GM21723 (cell line): ENCODE measurements around the gene PLPP2.

Source experiments
- ATAC-seq: cut with Tn5 transposase; IDR thresholded peaks from one replicate; pipeline ENCODE4 v1.9.1; 2021; ENCODE audit warnings: mild to moderate bottlenecking, moderate library complexity; ENCODE audit not compliant: unreplicated experiment

PLPP2 gene

GRCh38 chr19:291006-291521 is at the start of gene PLPP2:
Gene PLPP2 (minus strand): TSS chr19:291403. CDS start chr19:291336, 67 bp downstream.
- no peak for ATAC-seq

- ATAC-seq: no peak
These were observed 49.6 kb upstream of the PLPP2 start for GRCh38 chr19:340620-341385.

DNA sequence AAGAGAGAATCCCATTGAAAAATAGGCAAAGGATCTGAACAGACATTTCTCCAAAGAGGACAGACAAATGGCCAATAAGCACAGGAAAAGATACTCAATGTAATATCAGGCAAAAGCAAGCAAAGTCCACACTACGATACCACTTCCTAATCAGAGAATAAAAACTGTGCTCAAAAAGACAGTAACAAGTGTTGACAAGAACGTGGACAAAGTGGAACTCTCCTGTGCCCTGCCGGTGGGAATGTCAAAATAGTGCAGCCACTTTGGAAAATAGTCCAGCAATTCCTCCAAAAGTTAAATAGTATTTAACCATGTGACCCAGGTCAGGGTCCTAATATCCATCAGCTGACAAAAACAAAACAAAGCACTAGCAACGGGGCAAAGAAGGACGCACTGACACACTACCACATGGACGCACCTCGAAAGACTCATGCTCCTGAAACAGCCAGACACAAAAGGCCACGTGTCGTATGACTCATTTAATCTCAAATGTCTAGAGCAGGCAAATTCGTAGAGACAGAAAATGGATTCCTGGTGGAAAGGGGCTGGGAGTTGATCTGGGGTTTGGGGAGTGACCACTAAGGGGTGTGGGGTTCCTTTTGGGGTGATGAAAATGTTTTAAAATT is 48.2 kb upstream of the PLPP2 start:
- ATAC-seq: no peak

DNA sequence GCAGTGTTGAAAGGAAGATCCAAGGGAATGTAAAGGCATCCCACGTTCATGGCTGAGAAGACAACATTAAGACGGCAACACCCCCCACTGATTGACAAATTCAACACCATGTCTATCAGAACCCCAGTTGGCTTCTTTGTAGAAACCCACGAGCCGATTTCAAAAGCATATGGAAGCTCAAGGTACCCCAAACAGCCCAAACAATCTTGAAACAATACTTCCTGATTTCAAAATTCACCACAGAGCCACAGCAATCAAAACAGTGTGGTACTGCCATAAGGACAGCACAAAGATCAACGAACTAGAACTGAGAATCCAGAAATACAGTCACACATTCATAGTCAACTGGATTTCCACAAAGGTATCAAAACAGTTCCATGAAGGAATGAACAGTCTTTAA is 47.2 kb upstream of the PLPP2 start:
- ATAC-seq: no peak

DNA sequence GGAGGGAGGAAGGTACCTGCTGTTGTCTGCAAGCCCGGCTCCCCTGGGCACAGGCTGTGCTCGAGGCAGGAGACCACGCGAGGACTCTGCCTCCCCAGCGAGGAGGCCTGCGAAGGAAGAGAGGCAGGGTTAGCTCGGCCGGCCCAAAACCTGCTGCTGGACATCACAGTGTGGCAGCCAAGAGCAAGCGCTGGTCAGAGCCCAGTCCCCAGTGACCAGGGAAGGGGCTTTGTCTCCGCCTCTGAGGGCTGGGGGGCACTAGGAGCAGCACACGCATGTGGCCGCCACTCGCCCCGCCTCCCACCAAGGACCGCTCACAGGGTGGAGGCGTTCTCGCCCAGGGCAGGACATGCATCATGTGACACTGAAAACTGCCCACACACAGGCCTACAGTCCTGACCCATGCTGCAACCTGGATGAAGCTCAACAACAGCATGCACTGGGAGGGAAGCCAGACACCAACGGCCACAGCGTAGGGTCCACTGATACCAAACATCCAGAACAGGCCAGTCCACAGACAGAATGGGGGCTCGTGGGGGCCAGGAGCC is 44.9 kb upstream of the PLPP2 start:
- no peak for ATAC-seq

DNA sequence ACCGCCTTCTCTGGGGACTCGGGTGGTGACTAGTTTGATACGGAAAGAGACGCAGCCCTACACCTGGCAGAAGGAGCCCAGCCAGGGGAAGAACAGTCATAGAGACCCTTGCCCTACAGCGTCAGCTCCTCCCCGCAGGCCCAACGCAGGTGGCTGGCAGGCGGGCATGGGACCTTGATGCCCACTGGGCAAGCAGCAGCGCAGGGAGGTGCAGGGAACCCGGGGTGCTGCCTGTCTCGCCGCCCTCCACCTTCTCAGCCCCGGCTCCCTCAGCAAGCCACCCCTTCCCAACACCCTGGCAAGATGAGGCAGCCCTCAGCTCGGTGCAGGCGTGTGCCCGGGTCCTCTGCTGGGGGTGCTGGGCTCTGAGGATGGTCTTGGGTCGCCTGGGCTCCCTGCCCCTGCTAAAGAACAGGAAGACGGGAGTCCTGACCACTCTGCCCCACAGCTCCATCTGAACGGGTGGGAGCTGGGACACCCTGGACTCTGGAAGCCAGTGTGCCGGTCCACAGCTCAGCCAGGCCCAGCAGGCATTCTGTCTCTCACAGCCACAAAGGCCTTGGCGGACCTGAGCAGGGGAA is 44.4 kb upstream of the PLPP2 start:
- no peak for ATAC-seq

DNA sequence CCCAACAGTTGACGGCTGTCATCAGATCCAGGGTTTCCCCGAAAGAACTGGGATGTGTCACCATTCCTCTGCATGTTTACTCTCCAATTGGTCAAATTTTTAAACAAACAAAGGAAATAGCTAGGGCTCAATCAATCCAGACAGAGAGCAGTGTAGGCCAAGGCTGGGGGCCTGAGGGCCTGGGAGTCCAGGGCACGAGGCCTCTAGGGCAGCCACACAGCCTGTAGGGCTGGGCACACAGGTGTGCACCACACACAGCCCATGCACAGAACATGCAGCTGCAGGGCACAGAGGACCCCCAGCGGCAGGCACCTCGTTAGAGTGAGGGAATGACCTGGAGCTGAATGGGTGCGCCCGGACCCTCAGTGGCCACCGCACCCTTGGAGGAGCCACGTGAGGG is 43.9 kb upstream of the PLPP2 start:
- ATAC-seq: no peak

DNA sequence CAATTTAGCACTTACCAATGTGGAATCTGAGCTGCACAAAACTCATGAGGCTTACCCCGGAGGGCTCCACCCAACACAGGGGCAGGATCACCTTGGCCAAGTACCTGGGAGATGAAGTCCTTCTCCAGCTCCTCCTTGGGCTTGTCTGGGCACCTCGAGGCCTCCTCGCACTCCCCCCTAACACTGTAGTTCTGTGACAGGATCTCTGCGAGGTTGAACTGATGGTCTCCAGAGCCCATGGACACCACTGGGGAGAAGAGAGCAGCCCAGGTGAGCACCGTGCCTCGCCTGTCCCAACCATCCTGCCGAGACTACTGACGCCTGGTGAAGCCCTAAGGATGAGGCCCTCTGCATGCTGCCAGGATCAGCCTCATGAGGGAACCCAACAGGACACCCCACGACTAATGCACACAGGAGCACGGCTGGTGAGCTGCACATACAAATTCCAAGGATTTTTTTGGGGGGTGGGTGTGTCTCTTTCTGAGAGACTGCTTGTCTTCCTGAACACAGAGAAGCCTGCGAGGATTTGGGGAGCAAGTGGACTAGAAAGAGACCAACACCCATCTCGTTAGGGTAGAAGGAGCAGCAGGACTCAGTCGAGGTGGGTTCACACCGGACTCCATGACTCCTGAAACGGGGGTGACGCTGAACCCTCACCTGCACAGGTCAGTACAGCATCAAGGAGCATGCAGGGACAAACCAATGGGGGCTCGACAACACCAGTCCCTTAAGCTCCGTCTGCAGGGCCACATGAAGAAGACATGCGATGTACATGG is 43.3 kb upstream of the PLPP2 start:
- no peak for ATAC-seq

DNA sequence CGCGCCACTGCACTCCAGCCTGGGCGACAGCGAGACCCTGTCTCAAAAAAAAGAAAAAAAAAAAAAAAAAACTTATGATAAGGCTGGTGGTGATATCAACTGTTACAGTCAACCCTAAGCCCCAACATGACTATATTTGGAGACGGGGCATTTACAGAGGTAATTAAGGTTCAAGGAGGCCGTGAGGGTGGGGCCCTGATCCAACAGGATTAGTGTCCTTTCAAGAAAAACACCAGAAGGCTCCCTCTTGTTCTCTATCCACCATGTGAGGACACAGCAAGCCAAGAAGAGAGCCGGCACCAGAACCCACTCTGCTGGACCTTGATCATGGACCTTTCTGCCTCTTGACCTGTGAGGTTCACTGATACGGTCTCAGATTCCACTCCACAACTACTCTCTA is 39.3 kb upstream of the PLPP2 start:
- no peak for ATAC-seq

DNA sequence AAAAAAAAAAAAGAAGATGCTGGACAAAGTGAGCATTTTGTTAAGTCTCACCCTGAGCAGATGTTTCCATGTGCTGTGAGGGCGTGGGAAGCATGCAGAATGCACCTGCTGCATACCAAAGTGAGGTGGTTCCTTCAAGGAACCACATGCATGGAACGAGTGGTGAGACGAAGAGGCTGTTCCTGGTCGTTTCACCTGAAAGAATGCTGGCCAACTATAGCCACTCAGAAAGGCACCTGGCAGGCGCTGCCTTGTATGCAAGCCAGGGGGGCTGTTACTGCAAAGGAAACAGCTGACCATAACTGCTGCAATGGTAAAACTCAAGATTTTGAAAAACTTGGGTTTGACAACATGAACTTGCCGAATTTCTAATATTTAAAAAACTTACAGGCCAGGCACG is 38.7 kb upstream of the PLPP2 start:
- no peak for ATAC-seq

- ATAC-seq: no peak
These were observed 36.9 kb upstream of the PLPP2 start for GRCh38 chr19:328025-328505.

DNA sequence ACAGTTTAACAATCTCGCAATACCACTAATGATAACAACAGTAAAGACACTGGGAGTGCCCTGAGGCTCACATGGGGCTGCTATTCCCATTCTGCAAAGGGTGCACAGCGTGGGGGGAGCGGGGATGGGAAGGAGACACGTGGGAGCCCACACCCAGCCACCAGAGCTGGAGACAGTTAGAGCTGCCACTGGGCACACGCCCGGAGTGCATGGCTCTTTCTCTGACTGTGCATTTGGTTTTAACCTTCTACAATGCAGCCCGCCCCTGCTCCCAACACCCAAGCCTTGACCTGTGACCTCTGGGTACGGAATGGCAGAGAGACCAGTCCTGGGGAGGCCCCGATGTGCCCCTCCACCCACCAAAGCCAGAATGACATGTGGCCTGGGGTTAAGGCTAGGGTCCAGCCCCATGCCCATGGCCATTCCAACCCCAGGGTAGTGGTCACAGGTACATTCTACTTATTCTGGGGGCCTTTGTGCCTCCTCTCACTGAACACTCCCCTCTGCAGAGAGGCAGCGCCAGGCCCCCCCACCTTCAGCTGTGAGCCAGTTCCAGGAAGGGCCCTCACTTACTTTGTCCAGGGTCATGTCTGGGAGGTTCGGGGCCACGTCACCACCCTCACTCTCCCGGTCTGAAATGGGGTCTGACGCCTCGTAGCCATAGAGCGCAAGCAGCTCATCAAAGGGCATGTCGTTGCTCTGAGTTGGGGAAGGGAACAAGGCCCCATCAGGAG is 36.3 kb upstream of the PLPP2 start:
- no peak for ATAC-seq

- ATAC-seq: no peak
These were observed 35.7 kb upstream of the PLPP2 start for GRCh38 chr19:326871-327270.

GRCh38 chr19:325937-326565 is 34.8 kb upstream of the PLPP2 start:
- no peak for ATAC-seq

- no peak for ATAC-seq
These were observed 34.2 kb upstream of the PLPP2 start for GRCh38 chr19:325173-325936.

GRCh38 chr19:324716-325115 is 33.5 kb upstream of the PLPP2 start:
- ATAC-seq: no peak

DNA sequence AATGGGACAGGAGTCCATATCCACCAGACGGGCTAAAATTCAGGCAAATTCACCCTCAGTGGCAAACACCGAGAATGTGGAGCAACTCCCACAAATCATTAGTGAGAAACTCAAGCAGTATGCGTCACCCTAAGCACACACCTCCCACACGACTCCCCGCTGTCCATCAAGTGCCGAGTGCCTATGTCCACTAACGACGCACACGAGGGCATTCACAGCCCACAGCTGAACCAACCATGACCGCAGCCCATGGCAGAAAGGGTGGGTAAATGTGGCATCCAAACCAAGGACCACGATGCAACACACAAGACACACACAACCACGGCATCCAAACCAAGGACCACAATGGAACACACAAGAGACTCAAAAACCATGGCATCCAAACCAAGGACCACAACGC is 31.4 kb upstream of the PLPP2 start:
- no peak for ATAC-seq

- no peak for ATAC-seq
These were observed 27.2 kb upstream of the PLPP2 start for GRCh38 chr19:318509-318774.
